Iris pigment epithelial cell (primary cell): Measurements from ENCODE around the gene IQCN.

ENCODE experiments used
- DNase-seq: peaks from one replicate; pipeline ENCODE4 v3.0.0-alpha.2; 2011; ENCODE audit warnings: low read depth

Gene IQCN

DNA sequence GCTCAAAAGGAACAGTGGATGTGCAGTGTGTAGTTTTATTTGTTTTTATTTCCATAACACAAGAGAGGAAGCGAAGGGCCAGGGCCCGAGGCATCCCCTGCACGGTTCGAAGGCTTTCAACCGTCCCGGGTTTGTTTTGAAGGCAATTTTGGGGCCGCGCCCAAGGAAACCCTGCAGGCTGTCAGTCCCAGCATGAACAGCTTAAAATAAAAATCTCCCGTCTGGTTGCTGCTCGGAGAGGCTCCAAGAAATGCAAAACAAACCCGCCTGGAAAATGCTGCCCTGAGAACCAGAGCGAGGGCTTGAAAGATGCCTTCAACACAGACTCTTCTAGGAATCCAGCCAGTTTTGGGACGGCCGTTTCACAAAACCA is 32.6 kb upstream of the IQCN start:
- DNase-seq: peak; percentile 22

DNA sequence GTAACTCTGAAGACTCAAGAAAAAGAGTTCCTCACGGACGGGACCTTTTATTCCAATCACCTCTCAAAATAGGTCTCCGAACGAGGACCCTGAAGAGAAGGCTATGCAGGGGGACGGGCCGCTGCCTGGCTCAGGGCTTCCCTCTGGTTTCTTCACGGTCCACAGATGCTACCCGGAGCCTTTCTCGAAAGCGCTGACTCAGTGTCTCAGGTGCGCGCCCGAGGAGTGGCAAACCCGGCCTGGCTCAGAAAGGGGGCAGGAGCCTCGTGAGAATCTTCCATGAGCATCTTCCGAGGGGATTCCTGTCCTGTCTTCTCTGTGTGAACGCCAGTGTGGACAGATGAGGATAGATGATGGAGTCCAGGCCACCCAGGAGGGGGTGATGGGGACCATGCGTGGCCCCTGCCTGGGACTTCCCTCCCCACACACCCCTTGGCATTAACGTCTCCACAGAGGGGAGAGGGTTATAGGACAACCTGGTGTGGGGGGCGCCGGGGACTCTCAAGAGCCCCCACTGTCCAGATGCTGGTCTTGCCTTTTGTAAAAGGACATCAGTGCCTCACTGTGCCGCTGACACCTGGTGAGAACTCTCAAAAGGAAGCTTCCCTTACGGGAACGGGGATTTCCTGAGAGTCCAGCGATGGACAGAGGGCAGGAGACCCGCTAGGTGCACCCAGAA is 32.1 kb upstream of the IQCN start:
- DNase-seq: no peak

DNA sequence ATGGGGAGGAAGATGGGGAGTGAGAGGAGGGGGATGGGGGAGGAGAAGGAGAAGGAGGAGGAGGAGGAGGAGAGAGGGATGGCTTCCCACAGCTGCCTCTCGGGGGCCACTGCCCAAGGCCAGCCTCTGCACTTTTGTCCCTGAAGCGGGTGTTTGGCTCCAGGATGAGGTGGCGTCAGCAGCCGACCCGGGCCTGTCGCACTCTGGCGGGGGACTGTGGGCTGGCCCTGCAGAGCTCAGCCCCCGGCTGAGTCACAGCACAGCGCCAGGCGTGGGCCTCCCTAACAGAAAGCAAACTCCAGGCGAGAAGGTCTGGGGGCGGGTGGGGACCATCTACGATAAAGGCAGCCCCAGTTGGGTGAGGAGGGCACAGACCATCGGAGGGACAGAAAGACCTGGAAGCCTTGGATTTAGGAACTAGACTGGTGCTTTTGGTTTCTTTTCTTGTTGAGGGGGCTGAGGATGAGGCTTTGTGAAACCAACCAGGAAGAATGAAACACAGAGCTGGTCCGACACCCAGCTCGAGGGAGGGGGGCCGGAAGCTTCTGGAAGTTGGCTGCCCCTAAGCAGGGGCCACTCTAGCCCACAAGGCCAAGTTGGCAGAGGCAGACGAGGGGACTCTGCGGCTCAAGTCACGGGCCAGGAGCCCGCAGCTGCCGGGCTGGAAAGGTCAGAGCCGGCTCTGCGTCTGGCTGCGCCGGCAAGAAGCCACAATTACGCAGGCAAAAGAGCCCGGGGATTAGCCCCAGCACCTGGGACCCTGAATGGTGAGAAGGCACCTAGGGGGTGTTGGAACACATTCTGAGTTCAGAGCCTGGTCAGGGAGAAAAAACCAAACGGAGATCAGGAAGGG is 30.4 kb upstream of the IQCN start:
- DNase-seq: peak; percentile 84

DNA sequence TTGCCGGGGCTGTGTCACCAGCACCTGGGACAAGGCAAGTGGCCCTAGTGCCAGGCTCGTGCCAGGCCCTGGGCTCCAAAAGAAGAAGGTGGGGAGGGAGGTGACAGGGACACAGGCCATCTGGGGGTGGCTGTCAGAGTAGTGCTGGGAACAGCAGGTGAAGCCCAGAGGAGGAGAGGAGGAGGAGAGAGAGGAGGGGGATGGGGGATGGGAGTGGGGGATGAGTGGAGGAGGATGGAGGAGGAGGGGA is 29.9 kb upstream of the IQCN start:
- no peak for DNase-seq

DNA sequence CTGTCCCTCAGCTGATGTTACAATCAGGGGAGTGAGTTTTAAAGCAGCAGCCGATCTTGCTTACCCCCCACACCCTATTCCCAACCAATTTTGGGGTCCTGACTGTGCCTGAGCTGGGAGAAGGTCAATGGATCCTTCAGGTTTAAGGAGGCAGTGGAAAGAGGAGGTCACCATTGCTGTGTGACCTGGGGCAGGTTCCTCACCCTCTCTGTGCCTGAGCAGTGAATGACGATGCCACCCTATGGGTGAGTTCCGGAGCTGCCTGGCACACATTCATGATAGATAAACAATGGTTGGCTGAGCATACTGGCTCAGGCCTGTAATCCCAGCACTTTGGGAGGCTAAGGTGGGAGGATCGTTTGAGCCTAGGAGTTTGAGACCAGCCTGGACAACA is 27.5 kb upstream of the IQCN start:
- DNase-seq: no peak

DNA sequence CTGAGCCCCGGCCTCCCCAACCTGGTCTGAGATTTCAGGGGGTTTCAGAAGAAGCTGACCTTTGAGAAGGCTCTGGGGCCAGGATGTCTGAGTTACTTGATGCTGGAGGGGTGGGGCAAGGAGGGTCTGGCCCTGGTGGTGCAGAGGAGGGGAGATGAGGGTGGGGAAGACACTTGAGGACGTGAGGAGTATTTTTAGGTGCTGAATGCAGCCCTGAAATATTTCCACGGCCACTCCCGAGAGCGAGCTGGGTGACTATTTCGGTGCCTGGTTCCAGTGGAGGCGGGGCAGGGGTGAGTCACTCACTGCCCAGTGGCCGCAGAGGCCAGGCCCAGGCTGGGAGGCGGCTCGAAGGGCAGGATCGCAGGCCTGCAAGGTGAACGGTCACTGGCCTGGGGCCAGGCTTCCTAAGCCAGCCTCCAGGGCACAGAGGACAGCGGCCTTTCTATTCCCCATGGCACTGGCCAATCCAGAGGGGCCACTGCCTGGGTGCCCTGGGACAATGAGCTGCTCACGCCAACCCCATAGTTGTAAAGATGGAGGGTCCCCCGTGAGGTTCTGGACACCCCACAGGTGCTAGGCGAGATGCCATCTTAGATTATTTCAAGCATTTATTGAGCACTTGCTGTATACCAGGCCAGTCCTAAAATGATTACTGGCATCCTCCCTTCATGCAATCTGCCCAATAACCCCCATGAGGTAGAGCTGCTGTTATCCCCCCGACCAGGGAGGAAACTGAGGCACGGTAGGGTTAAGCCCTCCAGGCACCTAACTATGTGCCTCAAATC is 26.9 kb upstream of the IQCN start:
- peak; percentile 59 for DNase-seq

DNA sequence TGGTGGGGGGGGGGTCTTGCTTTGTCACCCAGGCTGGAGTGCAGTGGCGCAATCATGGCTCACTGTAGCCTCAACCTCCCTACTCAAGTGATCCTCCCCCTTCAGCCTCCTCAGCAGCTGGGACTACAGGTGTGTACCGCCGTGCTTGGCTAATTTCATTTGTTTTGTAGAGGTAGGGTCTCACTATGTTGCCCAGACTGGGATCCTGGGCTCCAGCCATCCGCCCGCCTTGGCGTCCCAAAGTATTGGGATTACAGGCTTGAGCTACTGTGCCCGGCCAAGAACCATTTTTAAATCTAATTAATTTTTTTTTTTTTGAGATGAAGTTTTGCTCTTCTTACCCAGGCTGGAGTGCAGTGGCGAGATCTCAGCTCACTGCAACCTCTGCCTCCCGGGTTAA is 25.4 kb upstream of the IQCN start:
- no peak for DNase-seq

DNA sequence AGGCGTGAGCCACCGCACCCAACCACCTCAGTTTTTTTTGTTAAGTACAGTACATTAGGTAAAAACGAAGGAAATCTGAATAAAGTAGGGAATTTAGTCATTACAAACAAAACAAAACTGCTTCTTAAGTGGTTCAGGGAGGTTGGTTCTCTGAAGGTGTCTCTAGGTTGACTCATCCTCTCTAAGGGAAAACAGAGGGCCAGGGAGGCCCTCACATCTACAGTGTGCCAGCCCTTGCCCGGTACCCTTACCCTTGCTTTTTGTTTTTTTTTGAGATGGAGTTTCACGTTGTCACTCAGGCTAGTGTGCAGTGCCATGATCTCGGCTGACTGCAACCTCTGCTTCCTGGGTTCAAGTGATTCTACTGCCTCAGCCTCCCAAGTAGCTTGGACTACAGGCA is 24.3 kb upstream of the IQCN start:
- peak; percentile 28 for DNase-seq

DNA sequence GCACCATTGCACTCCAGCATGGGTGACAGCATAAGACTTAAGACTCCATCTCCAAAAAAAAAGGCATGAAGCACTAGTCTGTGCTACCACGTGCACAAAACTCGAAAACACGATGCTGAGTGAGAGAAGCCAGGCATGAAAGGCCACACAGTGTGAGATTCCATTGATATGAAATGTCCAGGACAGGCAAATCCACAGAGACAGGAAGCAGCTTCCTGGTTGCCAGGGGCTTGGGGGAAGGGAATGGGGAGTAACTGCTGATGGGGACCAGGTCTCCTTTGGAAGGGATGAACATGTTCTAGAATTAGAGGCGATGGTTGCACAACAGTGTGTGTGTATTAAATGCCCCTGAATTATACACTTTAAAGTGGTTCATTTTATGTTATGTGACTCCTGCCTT is 23.1 kb upstream of the IQCN start:
- DNase-seq: no peak

DNA sequence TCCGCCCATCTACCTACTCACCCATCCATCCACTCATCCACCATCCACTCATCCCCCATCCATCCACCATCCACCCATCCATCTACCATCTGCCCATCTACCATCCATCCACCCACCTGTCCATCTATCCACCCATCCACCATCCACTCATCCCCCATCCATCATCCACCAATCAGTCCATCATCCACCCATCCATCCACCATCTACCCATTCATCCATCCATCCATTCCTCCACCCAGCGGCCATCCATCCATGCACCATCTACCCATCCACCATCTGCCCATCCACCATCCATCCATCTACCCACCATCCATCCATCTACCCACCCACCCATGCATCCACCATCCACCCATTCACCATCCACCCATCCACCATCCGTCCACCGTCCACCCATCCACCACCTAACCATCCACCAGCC is 20.8 kb upstream of the IQCN start:
- no peak for DNase-seq

DNA sequence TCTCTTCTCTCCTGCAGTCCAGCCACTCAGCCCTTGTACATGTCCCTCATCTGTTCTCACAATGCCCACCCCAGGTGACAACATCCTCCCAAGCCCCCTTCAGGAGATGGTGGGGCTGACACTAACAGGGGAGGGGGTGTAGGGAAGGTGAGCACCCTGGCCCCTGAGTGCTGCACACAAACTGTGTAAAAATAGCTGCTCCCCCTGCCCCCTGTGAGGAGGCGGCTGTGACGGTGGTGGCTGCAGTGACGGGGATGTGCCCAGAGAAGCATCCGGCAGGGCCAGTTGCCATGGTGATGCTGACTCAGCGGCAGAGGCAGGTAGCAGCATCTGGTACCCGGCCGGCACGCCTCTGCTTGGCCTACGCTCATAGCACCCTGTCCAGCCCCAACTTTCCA is 20.2 kb upstream of the IQCN start:
- no peak for DNase-seq

DNA sequence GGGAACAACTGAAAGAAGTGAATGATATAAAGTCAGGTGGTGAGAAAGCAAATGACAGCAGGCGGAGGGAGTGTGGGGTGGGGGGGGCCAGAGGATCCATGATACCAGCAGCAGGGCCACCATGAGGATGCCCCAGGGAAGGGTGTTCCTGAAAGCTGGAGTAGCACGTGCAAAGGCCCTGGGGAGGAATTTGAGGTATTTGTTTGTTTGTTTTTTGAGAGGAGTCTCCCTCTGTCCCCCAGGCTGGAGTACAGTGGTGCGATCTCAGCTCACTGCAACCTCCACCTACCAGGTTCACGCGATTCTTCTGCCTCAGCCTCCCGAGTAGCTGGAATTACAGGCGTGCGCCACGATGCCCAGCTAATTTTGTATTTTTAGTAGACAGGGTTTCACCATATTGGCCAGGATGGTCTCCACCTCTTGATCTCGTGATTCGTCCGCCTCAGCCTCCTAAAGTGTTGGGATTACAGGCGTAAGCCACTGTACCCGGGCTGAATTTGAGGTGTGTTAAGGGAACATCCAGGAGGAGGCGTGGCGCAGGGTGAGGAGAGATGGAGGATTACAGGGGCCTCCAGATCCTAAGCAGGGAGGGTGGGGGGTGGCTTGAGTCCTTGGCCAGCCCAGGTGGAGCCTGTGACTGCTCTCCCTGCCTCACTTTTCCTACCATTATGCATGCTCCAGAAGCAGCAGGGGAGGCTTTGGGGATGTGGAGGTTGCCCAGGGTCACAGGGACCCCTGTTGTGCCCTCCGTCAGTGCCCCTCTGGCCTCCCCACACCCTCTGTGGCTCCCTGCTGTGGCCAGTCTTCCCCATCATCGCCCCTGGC is 19.6 kb upstream of the IQCN start:
- DNase-seq: no peak

DNA sequence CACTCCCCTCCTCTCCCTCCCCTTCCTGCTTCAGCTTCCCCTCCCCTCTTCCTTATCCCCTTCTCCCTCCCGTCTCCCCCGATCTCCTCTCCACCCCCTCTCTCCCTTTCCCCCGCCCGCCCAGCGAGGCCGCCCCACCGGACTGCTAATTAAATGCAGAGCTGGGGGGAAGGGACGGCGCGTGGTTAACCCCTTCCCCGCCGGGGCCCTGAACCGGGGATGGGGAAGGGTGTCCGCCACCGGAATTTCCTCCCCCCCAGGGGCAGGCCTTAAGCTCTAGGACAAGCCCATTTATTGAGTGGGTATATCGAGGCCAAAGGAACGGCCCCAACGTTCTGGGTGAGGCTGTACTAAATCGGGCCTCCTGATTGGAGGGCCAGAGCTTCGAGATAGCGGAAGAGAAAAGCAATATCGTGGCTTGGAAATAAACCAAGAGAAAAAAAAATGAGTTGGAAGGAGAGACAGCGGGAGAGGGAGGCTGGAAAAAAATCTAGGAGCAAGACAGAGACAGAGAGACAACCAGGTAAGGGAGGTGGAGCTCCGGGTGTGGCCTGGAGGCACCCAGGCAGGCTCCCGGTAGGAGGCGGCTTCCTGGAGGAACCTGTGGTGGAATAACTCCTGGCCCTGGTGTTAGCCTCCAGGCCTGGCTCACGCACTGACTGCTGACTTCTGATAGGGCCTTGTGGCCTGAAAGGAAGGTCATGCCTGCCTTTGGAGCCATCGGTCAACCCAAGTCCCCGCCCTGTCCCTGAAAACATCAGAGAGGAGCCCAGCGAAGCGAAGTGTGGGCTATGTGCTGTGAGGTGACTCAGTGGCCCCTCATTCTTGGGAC is 18.8 kb upstream of the IQCN start:
- DNase-seq: peak; percentile 86

DNA sequence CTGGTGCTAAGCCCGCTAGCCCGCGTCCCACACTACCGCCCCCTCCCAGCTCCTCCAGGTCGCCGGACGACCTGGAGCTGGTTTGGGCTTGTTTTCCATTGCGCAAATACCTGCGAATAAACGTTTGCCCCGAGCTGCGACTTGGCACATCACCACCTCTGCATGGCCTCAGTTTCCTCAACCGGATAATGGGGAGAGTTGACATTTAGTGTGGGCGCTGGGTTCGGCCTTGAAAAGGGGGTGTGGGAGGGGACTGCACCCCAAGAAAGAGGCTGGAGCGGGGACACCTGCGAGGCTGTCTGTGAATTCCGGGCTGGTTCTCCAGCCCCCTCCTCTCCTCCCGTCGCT is 18.2 kb upstream of the IQCN start:
- DNase-seq: no peak

DNA sequence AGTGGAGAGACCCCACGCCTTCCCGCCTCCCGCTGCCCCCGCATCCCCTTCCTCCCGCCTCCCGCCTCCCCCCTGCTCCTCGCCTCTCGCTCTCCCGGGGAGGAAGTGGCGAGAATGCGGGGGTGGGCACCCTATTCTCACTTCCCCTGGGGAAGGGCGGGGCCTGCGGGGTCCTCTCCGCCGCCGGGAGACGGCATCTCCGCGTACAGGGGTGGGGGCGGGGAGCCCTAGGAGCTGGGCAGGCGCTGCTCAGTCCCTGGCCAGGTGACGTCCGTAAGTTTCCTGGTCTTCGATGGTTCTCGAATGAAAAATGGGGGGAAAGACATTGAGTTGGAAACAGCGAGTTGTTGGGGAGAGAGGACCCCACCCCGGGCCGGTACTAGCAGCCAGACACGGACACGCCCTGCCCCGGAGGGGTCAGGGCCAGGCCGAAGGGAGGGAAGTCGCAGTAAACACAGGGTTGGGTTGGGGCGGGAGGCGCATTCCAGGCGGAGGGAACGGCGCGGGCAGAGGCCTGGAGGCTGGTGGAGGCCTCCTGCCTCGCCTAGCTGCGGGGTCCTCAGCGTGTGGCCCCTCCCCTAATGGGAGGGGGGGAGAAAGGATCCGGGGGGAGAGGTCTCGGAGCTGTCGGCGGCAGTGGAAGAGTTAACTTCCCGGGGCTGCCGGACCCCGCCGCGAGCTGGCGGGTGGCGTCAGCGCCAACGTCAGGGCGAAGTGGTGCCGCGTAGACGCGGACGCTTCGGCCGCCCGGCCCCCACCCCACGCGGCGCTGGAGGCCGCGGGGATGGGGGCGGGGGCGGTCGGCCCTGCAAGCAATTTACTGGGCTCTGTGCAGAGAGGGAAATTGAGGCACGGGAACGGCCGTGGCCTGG is 17.6 kb upstream of the IQCN start:
- DNase-seq: peak; percentile 91

DNA sequence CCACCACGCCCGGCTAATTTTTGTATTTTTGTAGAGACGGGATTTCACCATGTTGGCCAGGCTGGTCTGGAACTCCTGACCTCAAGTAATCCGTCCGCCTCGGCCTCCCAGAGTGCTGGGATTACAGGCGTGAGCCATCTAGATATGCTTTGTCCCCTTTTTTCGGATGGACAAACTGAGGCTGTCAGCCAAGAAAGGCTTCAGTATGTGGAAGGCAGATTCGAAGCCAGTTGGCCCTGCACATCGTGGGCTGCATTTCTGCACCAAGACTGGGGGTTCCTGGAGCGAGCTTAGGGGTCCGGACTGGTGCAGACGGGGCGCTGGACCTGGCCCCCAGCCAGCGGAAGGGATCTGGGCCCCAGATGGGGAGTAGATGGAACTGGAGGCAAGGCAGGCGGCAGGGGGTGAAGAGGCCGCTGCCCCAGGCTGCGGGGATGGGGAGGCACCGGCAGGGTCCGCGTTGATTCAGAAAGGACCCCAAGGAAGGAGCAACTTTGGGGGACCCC is 16.8 kb upstream of the IQCN start:
- no peak for DNase-seq

DNA sequence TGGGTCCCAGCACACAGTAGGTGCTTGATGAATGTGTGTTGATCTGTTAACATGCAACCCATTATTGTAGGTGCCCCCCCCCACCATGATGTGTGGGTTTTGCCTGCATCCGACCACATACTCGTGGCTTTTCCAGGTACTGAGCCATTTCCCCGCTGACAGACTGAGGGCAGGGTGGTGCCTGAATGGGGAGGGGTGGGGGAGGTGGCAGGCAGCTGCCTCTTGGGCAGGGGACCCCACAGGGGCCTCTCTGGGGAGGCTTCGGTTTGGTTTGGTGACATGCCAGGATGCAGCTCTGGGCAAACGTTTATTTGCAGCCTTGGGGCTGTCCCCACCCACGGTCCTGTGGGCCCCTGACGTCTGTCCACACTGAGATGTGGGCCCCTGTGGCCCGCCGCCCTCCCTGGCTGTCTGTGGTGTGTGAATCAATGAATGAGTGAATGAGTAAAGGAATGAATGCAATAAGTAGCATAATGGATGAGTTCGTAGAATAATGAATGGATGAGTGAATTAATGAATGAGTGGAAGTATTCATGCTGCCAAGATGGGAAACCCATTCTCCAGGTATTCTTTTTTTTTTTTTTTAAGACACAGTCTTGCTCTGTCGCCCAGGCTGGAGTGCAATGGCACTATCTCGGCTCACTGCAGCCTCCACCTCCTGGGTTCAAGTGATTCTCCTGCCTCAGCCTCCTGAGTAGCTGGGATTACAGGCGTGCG is 16.2 kb upstream of the IQCN start:
- DNase-seq: peak; percentile 23

DNA sequence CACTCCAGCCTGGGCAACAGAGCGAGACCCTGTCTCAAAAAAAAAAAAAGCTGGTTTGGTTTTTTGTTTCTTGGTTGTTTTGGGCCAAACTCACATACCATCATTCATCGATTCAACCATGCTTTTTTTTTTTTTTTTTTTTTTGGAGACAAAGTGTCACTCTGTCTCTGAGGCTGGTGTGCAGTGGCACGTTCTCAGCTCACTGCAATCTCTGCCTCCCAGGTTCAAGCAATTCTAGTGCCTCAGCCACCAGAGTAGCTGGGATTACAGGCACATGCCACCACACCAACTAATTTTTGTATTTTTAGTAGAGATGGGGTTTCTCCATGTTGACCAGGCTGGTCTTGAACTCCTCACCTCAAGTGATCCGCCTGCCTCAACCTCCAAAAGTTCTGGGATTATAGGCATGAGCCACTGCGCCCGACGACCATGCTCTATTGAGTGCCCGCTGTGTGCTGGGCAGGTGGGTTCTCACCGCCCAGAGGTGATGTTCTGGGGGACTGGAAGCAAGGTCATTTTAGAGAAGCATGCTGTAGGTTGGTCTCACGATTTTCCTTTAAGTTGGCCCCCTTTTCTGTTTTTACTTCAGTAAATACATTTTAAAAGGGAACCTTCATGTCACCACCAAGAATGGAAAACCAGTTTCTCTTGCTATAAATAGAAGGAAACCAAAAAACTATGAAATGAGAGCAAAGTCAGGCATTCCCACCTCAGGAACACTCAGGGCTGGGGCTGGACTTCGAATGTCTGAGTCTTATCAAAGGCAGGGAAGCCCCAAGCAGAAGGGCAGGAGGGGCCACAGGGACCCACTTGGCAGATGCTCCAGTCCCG is 15.4 kb upstream of the IQCN start:
- DNase-seq: no peak
